Stimulated activated CD4-positive, alpha-beta T cell treated with anti-CD3 and anti-CD28 coated beads, Interleukin-15, amount 100 ng/mL, for 48 hours (primary cell): Measurements from ENCODE around the gene VMAC.

Source experiments
- DNase-seq, 2 donors: peaks; one replicate each; pipeline ENCODE4 v3.0.0-alpha.2; 2020; ENCODE audit warnings: low read depth in 2 of 2

The VMAC gene

DNA sequence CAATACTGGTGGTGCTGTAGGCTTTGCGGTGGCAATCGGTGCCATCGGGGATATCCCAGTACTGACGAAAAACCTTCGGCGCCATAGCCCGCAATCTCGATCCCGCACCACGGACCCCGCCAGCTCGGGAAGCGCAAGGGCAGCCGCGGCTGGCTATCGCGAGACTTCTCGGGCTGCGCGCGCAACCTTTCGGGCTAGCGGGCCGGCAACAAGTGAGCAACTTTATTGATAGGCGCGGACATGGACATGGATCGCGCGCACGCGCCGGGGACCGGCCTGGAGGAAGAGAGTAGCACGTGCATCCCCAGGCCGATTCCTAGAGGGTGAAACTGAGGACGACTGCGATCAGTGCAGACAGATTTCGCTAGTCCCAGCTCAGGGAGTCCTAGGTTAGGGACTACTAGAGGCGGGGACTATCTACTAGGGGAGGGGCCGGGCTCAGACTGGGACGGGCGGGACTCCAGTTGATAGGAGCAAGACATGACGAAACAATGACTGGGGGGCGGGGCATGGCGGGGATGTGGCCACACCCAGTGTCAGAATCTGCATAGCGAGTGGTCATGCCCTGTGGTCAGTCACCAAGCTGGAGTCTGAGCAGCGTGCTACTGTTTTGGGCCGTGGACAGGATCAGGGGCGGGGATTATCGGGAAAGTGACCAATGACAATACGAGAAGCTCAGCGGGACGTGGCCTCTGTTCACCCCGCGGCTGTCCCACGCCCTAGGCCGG lies 884 bp upstream of the VMAC start, which contains the start of gene NDUFA11:
TSS of gene NDUFA11 (minus strand) at position 167 of the 728 bp plus-strand sequence. CDS start at position 85, 82 bp downstream.
- DNase-seq, result peak; percentile 93 to 94

DNA sequence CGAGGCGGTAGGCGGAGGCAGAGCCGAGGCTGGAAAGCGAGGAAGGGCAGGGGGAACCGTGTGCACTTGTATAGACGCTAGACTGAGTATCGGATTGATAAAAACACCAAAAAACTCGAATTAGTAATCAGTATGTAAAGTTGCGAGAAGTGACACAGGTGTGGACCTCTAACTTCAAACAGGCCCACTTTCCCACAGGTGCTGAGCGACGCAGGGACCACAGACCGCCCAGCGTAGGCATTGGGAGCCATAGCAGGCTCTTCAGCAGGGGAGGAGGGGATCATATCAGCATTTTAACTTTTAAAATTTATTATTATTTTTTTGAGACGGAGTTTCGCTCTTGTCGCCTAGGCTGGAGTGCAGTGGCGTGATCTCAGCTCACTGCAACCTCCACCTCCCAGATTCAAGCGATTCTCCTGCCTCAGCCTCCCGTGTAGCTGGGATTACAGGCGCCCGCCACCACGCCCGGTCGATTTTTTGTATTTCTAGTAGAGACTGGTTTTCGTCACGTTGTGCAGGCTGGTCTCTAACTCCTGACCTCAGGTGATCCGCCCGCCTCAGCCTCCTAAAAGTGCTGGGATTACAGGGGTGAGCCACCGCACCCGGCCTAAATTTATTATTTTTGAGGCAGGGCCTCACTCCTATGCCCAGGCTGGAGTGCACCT lies 574 bp downstream of the VMAC start:
- no peak for DNase-seq

DNA sequence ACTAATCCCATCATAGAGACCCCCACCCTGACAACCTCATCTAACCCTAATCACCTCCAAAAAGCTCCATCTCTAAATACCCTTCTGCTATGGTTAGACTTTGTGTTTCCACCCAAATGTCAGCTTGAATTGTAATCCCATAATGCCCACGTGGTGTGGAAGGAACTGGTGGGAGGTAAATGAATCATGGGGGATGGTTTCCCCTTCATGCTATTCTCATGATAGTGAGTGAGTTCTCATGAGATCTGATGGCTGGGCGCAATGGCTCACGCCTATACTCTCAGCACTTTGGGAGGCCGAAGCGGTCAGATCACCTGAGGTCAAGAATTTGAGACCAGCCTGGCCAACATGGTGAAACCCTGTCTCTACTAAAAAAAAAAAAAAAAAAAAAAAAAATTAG lies 2.6 kb downstream of the VMAC start:
- peak in 1 of 2 donors; percentile 19 for DNase-seq

DNA sequence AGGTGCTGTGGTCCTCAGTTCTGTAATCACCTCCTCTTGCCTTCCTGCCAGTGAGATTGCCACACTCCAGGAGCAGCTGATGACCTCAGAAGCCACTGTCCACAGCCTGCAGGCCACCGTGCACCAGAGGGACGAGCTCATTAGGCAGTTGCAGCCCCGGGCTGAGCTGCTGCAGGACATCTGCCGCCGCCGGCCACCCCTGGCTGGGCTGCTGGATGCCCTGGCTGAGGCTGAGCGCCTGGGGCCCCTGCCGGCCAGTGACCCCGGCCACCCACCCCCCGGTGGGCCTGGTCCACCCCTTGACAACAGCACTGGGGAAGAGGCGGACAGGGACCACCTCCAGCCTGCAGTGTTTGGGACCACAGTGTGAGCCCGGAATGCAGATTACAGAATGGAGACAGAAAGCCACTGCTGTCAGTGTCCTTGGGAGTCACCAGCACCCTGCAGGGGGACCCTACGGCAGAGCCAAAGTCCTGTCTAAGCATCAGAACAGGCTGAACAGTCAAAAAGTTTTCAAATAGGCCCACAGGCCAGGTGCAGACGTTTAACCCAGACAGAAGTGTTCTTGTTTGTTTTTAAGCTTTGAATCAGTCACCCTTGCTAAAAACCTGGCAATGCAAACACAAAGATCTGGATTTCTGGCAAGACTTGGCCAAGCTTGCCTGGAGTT lies 4.2 kb downstream of the VMAC start:
- no peak for DNase-seq

DNA sequence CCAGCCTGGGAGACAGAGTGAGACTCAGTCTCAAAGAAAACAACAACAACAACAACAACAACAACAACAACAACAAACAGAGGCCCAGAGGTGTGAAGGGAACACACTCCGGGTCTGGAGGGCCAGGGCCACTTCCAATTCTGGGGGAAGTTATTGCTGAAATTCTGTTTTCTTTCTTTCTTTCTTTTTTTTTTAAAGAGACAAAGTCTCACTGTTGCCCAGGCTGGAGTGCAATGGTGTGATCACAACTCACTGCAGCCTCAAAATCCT lies 5.9 kb downstream of the VMAC start:
- DNase-seq, result no peak

DNA sequence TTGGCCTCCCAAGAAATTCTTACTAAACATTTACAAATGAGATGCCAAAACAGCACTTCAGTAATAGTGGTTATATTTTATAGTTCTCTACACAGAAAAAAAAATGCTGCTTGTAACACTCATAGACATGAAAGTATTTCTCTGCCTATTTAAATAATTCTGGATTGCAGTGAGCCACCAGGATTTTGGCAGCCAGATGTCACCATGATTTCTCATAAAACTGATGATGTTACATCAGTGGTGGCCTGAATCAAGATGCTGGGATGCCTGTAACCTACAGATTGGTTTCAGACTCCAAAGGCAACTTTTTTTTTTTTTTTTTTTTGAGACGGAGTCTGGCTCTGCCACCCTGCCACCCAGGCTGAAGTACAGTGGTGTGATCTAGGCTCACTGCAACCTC lies 6.7 kb downstream of the VMAC start:
- DNase-seq, result no peak

DNA sequence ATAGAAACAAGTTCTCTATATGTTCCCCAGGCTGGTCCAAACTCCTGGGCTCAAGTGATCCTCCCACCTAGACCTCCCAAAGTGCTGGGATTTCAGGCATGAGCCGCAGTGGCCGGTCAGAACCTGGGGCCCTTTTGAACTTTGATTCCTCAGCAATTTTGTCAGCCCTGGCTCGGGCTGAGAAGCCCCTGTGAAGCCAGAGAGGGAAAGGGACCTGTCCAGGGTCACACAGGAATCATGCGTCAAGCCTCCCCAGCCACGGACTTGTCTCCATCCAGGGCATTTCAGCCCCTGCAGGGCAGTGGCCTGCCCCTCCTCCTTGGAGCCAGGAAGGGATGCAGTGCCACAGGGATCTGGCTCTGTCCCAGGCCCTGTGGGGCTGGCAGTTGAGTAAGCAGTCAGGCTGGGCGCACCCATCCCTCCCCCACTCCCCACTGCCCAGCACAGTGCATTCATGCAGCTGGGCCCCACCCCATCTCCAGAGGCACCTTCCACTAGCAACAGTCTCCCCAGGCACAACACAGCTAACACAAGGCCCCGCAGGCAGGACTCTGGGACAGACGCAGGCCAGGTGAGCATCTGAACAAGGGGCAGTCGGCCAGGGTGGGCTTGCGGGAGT lies 9.2 kb downstream of the VMAC start, which contains the start of gene CAPS:
TSS of gene CAPS (plus strand) at position 516 of the 619 bp plus-strand sequence. CDS start 153 bp downstream, outside the sequence.
- DNase-seq, result no peak

DNA sequence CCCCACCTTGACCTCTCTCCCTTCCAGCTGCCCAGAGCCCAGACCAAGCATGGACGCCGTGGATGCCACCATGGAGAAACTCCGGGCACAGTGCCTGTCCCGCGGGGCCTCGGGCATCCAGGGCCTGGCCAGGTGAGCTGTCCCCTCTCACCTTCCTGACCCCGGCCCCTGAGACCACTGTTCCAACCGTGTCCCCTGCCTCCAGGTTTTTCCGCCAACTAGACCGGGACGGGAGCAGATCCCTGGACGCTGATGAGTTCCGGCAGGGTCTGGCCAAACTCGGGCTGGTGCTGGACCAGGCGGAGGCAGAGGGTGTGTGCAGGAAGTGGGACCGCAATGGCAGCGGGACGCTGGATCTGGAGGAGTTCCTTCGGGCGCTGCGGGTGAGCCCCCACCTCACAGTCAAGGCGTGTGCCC lies 9.7 kb downstream of the VMAC start:
- no peak for DNase-seq

DNA sequence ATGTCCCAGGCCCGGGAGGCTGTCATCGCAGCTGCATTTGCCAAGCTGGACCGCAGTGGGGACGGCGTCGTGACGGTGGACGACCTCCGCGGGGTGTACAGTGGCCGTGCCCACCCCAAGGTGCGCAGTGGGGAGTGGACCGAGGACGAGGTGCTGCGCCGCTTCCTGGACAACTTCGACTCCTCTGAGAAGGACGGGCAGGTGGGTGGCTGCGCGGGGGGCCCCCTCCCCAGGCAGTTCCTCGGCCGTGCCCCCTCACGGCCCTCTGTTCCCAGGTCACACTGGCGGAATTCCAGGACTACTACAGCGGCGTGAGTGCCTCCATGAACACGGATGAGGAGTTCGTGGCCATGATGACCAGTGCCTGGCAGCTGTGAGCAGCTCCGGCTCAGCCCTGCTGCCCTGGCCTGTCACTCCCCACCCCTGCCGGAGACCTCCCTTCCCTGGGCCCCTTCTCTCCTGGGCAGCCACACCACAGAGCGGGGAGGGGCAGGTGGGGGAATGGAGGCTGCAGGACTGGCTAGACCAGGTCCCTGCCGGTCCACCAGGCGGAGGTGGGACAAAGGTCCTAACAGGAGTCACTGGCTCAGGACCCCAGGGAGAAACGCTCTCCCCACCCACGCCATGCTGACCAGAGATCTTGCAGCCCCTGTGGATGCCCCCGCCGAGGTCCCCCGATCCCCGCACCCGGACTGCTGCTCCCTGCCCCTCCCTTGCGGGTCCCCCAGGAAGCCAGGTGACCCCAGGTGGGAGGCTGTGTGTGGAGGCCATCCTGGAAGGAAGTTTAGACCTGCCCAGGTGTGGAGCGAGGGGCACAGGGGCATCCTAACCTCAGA lies 10.5 kb downstream of the VMAC start:
- no peak for DNase-seq

DNA sequence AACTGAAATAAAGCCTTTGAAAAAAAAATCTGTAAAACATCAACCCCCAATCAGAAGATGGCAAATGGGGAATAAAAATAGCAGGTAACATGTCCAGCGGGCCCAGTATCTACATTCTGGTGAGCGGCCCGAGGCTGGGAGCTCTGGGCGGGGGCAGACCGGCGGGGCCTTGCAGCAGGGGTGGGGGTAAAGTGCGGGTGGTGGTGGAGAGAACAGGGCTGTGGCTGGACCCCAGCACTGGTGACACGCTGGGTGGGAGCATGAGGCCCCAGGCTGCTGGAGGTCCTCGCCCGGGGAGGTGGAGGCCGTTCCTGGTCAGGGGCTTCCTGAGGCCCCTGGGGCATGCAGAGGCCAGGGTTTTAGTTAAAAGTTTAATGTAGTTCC lies 11.1 kb downstream of the VMAC start:
- DNase-seq, result no peak

DNA sequence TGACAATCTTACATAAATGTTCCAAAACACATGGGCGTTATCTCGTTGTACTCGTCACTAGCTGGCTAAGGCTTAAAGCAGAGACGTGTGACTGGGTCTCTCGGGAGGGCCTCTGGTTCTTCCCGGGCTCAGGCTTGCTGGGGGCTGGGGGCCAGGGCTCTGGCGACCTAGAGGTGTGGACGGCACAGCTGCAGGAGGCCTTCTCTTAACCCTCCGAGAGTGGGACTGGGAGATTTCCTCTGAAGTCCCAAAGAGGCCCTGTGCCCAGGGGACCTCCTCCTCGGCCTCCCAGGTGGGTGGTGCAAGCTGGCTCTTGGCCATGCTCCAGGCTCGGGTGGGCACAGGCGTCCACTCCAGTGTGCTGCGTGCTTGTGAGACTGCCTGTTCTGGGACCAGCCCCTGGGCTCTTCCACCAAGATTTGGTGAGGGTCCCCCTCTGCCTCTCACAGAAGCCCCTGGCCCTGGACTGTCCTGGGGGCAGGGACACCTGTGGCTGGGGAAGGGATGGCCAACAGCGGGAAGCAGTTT lies 11.6 kb downstream of the VMAC start:
- DNase-seq, result no peak

DNA sequence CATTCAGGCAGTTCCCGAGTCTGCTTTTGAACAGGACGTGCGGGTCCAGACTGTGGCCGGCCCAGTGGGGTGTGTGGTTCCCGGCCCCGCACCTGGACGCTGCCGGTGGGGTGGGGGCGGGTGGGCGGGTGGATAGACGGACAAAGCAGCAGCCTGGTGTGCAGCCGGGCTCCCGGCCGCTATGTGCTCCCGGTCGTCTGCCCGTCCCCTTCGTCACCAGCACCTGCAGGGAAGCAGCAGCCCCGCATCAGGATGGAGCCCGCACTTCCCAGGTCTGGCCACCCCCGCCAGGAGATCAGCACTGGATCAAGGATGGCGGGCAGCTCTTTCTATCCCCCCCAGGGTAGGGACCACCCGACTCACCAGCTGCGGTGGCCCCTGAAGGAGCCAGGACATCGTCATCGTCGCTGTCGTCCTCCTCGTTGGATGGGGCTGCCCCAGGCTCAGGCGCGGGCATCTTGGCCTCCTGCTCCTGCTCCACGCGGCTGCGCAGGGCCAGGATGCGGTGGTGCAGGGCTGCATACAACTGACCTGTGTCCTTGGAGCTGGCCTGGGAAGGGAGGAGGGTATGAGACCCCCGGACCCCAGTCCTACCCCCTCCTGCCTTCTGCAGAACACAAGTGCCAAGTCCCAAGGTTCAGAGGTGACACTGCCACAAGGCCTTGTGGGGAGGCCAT lies 12.9 kb downstream of the VMAC start:
- no peak for DNase-seq

DNA sequence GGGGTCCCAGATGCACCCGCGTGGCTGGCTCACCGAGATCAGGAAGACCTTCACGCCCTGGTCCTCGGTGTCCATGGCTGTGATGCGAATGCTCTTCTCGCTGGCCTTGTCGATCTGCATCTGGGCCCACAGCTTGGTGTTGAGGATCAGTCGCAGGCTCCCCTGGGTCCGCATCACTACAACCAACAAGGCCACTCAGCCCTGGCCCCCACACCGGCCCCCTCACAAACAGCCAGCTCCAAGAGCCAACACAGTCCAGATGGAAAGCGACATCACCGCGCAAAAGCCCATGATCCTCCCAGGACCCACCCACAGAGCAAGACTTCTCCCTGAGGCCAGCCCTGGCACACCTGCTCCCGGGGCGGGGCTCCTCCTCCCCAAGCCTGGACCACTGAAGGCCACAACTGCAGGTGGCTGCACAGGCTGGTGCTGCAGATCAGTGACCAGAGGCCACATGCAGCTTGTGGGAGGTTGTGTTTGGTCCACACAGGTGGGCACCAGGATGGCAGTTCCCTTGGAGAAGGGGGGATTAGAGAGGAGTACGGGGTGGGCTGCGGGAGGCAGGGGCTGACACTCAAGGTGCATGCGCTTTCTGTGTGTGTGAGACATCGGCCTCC lies 13.9 kb downstream of the VMAC start:
- no peak for DNase-seq

DNA sequence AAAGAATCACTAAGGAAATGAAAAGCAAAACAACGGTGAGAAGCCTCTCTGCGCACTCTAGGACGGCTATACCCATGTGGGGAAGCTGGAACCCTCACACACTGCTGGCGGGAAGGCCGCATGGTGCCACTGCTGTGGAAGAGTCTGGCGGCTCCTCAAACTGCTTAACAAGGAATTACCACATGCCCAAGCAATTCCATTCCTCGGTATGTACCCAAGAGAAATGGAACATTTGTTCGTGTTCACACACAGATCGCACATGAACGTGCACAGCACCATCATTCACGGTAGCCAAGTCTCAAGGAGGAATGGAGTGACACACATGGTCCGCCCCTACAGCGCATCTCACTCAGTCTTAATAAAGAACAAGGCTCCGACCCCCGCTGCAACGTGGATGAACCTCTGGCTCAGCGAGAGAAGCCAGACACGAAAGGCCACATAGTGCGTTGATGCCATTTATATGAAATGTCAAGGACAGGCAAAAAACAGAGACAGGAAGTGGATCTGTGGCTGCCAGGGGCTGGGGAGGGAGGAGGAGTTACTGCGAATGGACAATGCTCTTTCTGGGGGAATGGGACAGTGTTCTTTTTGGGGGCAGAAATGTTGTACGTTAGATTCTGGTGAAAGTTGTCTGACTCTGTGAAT lies 17.0 kb downstream of the VMAC start:
- no peak for DNase-seq

DNA sequence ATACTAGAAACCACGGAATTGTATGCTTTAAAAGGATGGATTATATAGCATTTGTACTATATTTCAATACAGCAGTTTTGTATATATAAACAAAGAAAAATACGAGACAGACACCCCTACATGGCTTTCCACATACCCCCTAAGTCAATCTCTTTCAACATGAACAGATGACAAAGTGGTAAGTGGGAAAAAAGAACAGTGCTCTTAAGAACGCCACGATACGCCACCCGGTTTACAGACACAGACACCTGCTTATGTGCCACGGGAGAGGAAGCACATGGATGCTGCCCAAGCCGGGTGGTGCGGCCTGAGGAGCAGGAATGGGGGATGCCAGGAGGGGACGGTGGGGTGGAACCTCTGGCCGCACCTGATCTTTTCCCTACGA lies 17.5 kb downstream of the VMAC start:
- DNase-seq, result no peak

DNA sequence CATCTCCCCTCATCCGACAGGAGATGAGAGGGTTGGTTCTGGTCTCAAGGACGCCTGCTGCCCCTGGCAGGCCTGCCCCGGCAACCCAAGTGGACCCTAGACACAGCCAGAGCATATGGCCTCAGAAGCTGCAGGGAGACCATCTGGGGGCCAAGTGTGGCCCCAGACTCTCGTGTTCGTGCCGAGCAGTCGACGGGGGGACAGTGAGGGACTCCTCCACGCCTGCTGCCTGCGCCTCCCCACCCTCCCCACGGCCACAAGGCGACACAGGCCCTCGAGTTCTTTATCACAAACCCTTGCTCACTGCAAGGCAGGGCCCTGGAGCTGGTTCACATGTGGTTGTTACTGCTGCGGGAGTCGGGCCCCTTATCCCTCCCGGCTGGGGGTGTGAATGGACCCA lies 18.7 kb downstream of the VMAC start:
- no peak for DNase-seq

DNA sequence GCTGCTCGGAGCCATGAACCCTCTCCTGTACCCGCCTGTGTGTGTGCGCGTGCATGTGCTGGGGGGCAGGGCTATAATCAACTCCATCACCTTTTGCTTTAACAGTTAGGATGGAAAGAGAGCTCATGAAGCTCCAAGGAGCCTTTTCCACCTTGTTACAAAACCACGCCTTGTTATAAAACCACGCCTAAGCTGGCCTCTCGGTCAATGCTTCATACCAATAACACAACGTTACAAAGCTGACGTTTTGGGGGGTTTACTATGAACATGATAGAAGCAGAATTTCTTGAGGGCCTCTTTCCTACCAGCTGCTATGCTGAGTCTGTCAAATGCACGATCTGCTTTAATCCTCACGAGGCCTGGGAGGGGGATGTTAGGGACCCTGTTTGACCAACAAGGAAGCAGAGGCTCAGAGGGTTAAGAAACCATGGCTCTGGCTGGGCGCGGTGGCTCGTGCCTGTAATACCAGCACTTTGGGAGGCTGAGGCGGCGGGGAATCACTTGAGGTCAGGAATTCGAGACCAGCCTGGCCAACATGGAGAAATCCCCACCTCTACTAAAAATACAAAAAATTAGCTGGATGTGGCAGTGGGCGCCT lies 21.3 kb downstream of the VMAC start:
- DNase-seq, result no peak

DNA sequence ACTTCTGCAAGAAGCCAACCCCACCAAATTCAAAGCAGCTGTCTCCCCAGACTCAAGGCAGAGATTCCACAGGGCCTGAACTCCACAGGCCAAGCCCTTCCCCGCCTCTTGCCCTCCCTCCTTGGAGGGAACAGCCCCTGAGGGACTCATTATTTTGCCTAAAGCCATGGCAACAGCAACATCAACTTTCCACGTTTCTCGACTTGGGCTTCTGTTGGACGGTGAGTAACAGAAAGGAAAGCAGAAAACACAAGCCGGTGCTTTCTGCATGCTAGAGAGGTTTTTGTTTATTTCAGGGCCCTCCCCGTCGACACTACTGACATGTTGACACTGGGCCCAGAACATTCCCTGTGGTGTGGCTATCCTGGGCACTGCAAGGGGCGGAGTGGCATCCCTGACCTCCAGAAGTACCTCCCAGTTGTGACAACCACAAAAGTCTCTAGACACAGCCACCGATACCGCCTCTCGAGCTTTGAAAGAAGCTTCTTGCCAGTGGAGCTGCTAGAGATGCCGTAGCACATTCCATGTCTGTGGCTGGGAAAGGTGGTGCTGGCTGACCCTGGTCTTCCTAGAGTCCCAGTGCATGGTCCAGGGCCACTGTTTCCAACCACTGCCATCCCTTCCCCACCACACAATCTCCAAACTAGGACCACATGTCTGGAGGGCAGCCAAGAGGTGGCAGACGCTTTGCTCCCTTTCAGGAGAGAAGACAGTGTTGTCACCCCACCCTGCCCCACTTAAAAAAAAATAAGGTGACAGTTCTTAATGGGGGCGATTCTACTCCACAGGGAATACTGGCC lies 22.2 kb downstream of the VMAC start:
- no peak for DNase-seq

DNA sequence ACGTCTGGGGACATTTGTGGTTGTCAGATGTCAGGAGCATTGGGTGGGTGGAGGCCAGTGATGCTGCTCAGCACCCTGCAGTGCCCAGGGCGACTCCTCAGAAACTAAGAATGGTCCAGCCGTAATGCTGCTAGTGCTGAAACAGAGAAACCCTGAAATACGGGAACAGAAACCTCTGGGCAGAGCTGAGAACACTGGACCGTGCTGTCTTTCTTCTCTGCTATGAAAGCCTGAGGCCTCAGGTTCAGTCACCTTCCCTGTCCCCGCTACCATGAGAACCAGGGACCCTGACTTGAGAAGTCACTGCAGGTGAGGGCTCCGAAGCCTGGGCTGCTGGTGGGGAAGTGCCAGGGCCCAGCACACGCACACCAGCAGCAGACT lies 22.8 kb downstream of the VMAC start:
- no peak for DNase-seq
